ENCODE data around the gene DNTTIP2. TPM values are rescaled to one million over a fixed set of nuclear protein-coding genes. Genes with fewer than 3 reads are reported as not detected.
"Not testable (repeated sequence)": the region's sequence is repeated elsewhere in the genome, so short reads cannot be mapped to it uniquely, and the experiment has no call there.

DNTTIP2 gene
- polyA plus RNA-seq, 2 of the 4 experiments (the other 2 are of a cell fraction) = 41.5 to 42.0 TPM

DNA sequence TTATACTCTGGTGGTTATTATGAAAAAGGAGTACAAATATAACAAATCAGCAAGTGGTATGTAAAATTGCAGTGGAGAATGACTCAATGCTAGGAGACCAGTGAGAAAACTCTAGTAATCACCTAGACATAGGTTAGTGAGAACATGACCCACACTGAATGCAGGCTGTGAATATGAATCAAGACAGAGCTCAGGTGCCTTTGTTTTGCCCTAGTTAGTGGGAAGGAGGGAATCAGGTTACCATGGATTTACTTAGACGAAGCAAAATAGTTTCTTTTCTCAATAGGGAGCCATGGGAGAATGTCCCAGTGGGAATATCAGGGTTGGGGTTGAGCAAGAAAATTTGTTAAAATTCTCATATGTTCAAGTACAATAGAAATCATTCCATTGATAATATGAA, 40.8 kb upstream of the DNTTIP2 start:
- DNase-seq (ENCODE audit: low read depth in 1 of 2, low spot score in 1 of 2) = no peak
- no peaks in the 10 kb centered on the region for H3K9me3 ChIP-seq
- ATAC-seq = no peak

DNA sequence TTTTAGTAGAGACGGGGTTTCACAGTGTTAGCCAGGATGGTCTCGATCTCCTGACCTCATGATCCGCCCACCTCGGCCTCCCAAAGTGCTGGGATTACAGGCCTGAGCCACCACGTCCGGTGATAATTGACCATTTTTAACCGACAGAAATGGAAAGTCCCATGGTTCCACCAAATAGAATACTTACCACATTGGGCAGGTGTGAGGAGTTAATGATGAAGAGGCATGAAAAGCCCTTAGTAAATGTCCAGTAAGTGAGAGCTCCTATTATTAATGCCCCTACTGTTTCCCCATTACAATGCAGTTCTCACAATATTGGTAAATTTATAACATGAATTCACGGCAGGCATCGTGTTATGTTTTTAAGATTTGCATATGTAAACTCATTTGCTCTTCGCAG, 38.3 kb upstream of the DNTTIP2 start:
- no peak overlapping the region for H3K27ac ChIP-seq
- no peak overlapping the region for H3K4me3 ChIP-seq
- no peaks in the 10 kb centered on the region for H3K9me3 ChIP-seq
- DNase-seq (ENCODE audit: low read depth in 1 of 2, low spot score in 1 of 2) (no peak), FAIRE-seq (no peak), ATAC-seq (no peak)
- ChIA-PET CTCF (no interaction called here), POLR2A (no interaction called here)
- TF ChIP-seq HOXB5 (CRISPR knock-in tag; IDR thresholded peaks at IDR 0.05) (no peak), EP300 (IDR thresholded peaks at IDR 0.05) (no peak), RAD21 (conservative IDR thresholded peaks at IDR 0.05 in 1 of 2, IDR thresholded peaks at IDR 0.05 in 1 of 2) (no peak), POLR2AphosphoS2 (conservative IDR thresholded peaks at IDR 0.05; ENCODE audit: low read length) (no peak), ZNF302 (CRISPR knock-in tag; IDR thresholded peaks at IDR 0.05) (no peak), NPAS2 (CRISPR knock-in tag; IDR thresholded peaks at IDR 0.05; ENCODE audit: borderline replicate concordance) (no peak), KDM1A (IDR thresholded peaks at IDR 0.05; ENCODE audit: low read depth) (no peak), ZSCAN20 (CRISPR knock-in tag; IDR thresholded peaks at IDR 0.05) (no peak), ESRRA (IDR thresholded peaks at IDR 0.05; ENCODE audit: borderline replicate concordance, low read length) (no peak), FOSL2 (IDR thresholded peaks at IDR 0.05) (no peak), FOSL2 (CRISPR knock-in tag; IDR thresholded peaks at IDR 0.05) (no peak), RCOR1 (IDR thresholded peaks at IDR 0.05; ENCODE audit: low read depth, low read length) (no peak), ZFP36 (IDR thresholded peaks at IDR 0.05; ENCODE audit: borderline replicate concordance, partially characterized antibody) (no peak), NFE2L2 (conservative IDR thresholded peaks at IDR 0.05; ENCODE audit: low read length) (no peak)
- TF ChIP-seq, protein P1, sequence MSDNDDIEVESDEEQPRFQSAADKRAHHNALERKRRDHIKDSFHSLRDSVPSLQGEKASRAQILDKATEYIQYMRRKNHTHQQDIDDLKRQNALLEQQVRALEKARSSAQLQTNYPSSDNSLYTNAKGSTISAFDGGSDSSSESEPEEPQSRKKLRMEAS (IDR thresholded peaks at IDR 0.05) = no peak
- TF ChIP-seq, protein P2, sequence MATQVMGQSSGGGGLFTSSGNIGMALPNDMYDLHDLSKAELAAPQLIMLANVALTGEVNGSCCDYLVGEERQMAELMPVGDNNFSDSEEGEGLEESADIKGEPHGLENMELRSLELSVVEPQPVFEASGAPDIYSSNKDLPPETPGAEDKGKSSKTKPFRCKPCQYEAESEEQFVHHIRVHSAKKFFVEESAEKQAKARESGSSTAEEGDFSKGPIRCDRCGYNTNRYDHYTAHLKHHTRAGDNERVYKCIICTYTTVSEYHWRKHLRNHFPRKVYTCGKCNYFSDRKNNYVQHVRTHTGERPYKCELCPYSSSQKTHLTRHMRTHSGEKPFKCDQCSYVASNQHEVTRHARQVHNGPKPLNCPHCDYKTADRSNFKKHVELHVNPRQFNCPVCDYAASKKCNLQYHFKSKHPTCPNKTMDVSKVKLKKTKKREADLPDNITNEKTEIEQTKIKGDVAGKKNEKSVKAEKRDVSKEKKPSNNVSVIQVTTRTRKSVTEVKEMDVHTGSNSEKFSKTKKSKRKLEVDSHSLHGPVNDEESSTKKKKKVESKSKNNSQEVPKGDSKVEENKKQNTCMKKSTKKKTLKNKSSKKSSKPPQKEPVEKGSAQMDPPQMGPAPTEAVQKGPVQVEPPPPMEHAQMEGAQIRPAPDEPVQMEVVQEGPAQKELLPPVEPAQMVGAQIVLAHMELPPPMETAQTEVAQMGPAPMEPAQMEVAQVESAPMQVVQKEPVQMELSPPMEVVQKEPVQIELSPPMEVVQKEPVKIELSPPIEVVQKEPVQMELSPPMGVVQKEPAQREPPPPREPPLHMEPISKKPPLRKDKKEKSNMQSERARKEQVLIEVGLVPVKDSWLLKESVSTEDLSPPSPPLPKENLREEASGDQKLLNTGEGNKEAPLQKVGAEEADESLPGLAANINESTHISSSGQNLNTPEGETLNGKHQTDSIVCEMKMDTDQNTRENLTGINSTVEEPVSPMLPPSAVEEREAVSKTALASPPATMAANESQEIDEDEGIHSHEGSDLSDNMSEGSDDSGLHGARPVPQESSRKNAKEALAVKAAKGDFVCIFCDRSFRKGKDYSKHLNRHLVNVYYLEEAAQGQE (IDR thresholded peaks at IDR 0.05) = no peak
- H3K4me1 ChIP-seq = no peaks in the 10 kb centered on the region
- H3K4me2 ChIP-seq = no peak overlapping the region
- whole genome bisulfite sequencing (ENCODE audit: missing lambda C conversion rate) = 95% methylated on average over 10 of the region's 10 CpGs

More for the DNA sequence above, 40.8 kb upstream of the DNTTIP2 start:
- CTCF ChIA-PET = interaction anchor here (3.6 kb wide), 1 partner anchor 10 kb away, joined by 15 read pairs; the partner anchor contains the start of gene GCLM
- TF ChIP-seq HDAC2 (IDR thresholded peaks at IDR 0.05) = no peak
- TF ChIP-seq EHF (CRISPR knock-in tag; IDR thresholded peaks at IDR 0.05) = no peak
- TF ChIP-seq, protein P3, sequence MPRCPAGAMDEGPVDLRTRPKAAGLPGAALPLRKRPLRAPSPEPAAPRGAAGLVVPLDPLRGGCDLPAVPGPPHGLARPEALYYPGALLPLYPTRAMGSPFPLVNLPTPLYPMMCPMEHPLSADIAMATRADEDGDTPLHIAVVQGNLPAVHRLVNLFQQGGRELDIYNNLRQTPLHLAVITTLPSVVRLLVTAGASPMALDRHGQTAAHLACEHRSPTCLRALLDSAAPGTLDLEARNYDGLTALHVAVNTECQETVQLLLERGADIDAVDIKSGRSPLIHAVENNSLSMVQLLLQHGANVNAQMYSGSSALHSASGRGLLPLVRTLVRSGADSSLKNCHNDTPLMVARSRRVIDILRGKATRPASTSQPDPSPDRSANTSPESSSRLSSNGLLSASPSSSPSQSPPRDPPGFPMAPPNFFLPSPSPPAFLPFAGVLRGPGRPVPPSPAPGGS (IDR thresholded peaks at IDR 0.05) = no peak
- no peak for TF ChIP-seq HOXA7 (CRISPR knock-in tag; IDR thresholded peaks at IDR 0.05)
- TF ChIP-seq ZFP36 (IDR thresholded peaks at IDR 0.05; ENCODE audit: borderline replicate concordance, partially characterized antibody) = no peak
- no peak for TF ChIP-seq POLR2AphosphoS2 (conservative IDR thresholded peaks at IDR 0.05; ENCODE audit: low read length)
- FAIRE-seq = no peak
- Histone ChIP-seq H3K27ac (no peak overlapping the region), H3K4me1 (no peaks in the 10 kb centered on the region), H3K4me3 (no peak overlapping the region), H3K4me2 (no peak overlapping the region)
- 64% methylated on average over 1 of the region's 1 CpG for WGBS (ENCODE audit: missing lambda C conversion rate)
- POLR2A ChIA-PET = no interaction called here

DNA sequence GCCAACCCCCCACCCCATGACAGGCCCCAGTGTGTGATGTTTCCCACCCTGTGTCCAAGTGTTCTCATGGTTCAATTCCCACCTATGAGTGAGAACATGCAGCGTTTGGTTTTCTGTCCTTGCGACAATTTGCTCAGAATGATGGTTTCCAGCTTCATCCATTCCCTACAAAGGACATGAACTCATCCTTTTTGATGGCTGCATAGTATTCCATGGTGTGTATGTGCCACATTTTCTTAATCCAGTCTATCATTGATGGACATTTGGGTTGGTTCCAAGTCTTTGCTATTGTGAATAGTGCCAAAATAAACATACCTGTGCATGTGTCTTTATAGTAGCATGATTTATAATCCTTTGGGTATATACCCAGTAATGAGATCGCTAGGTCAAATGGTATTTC, 31.9 kb upstream of the DNTTIP2 start:
- ChIA-PET POLR2A (interaction anchor here (2.7 kb wide), 1 partner anchor 53 kb away, joined by 11 read pairs; no protein-coding TSS in a partner anchor), CTCF (interaction anchor here (1.2 to 2.1 kb wide), 6 partner anchors 9 to 115 kb away, joined by 3 to 15 read pairs (median 8); no protein-coding TSS in a partner anchor)
- WGBS (ENCODE audit: missing lambda C conversion rate) = 76% methylated on average over 3 of the region's 3 CpGs

More for the DNA sequence above, 31.9 kb upstream of the DNTTIP2 start:
- H3K4me3 ChIP-seq; H3K9me3 ChIP-seq; H3K4me1 ChIP-seq; DNase-seq (ENCODE audit: low read depth in 1 of 2, low spot score in 1 of 2); ATAC-seq; H3K27ac ChIP-seq; FAIRE-seq; H3K4me2 ChIP-seq: not testable (repeated sequence)

All from A549 (cell line).